Coronary artery (tissue), 2 donors: ENCODE data around the gene EPPIN.

Source experiments
- DNase-seq: peaks from one replicate; pipeline ENCODE4 v3.0.0-alpha.2; 2017; ENCODE audit warnings: low spot score
- H3K27ac ChIP-seq, 2 donors: fragments of 200-600 bp; sonication (generic); one replicate each; pipeline ENCODE4 v1.5.1; 2016 to 2019
- H3K4me3 ChIP-seq: fragments of 200-600 bp; sonication (generic); 2 replicates; pipeline ENCODE4 v1.5.1; 2016; ENCODE audit warnings: mild to moderate bottlenecking, moderate library complexity
- TF ChIP-seq, protein P1 (sequence below): fragments of 200-600 bp; sonication (generic); IDR thresholded peaks from one replicate; pipeline ENCODE4 v1.5.1; 2019; ENCODE audit warnings: antibody characterized with exemption

Gene EPPIN

DNA sequence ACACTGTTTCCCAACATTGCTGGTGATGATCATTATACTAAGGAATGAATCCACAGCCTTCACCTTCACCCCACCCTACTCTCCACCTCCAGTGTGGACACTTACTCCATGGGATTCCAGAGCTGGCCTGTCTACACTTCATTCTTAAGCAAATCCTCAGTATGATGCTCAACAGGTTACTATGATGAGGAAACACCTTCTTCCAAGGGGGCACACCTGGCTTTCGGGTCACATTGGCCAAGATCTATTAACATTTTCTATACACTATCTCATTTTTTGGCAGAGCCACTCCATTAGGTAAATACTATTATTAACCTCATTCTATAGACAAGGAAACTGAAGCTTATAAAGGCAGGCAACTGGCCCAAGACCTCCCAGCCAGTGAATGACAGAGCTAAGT, 8.0 kb upstream of the EPPIN start:
- no peak for DNase-seq
- Histone ChIP-seq H3K27ac (no peak overlapping the region), H3K4me3 (no peak overlapping the region)
- TF ChIP-seq, protein P1, sequence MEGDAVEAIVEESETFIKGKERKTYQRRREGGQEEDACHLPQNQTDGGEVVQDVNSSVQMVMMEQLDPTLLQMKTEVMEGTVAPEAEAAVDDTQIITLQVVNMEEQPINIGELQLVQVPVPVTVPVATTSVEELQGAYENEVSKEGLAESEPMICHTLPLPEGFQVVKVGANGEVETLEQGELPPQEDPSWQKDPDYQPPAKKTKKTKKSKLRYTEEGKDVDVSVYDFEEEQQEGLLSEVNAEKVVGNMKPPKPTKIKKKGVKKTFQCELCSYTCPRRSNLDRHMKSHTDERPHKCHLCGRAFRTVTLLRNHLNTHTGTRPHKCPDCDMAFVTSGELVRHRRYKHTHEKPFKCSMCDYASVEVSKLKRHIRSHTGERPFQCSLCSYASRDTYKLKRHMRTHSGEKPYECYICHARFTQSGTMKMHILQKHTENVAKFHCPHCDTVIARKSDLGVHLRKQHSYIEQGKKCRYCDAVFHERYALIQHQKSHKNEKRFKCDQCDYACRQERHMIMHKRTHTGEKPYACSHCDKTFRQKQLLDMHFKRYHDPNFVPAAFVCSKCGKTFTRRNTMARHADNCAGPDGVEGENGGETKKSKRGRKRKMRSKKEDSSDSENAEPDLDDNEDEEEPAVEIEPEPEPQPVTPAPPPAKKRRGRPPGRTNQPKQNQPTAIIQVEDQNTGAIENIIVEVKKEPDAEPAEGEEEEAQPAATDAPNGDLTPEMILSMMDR: no peak

DNA sequence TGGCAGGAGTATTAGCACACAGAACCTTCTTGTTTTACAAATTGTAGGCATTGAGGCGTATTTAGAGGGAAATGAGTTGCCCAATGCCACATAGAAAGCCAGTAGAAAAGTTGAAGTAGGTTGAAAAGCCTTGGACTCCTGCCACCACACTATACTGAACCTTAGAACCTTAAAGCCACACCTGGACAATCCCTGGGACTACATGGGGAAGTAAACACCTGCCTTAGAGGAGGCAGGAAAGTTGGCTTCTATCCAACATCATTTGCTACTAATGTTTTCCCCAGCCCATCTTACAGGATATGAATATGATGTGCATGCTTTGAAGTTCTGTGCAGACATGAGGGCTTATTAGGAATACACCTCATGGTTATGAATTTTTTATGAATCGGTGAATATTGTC, 5.3 kb upstream of the EPPIN start:
- TF ChIP-seq, protein P1: no peak
- H3K4me3 ChIP-seq: no peak overlapping the region
- DNase-seq: no peak
- no peak overlapping the region for H3K27ac ChIP-seq

DNA sequence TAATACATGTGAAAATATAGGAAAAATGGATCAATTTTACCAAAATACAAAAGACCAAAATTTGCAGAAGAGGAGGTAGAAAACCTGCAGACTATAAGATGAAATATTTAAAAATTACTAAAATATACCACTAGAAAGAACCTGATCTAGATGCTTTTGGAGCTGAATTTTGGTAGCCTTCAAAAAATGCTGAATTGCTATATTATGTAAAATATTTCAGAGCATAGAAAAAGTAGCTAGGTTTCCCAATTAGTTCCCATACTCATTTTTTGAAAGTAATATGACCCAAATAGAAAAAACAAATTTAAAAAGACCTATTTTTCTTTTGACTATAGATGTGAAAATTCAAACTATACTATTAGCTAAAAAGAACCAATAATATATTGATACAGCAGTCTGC, 3.6 kb upstream of the EPPIN start:
- TF ChIP-seq, protein P1: no peak
- DNase-seq: no peak
- no peak overlapping the region for H3K27ac ChIP-seq
- H3K4me3 ChIP-seq: no peak overlapping the region

DNA sequence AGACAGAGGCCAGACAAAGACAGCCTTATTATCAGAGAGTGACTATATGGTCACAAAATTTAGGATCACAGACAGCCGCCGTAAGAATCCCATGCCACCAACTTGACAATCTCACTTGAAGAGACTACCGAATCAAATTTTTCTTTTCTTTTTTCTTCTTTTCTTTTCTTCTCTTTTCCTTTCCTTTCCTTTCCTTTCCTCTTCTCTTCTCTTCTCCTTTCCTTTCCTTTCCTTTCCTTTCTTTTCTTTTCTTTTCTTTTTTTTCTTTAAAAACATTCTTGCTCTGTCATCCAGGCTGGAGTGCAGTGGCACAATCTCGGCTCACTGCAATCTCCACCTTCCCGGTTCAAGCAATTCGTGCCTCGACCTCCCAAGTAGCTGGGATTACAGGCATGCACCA, 1.2 kb upstream of the EPPIN start:
- TF ChIP-seq, protein P1: no peak

DNA sequence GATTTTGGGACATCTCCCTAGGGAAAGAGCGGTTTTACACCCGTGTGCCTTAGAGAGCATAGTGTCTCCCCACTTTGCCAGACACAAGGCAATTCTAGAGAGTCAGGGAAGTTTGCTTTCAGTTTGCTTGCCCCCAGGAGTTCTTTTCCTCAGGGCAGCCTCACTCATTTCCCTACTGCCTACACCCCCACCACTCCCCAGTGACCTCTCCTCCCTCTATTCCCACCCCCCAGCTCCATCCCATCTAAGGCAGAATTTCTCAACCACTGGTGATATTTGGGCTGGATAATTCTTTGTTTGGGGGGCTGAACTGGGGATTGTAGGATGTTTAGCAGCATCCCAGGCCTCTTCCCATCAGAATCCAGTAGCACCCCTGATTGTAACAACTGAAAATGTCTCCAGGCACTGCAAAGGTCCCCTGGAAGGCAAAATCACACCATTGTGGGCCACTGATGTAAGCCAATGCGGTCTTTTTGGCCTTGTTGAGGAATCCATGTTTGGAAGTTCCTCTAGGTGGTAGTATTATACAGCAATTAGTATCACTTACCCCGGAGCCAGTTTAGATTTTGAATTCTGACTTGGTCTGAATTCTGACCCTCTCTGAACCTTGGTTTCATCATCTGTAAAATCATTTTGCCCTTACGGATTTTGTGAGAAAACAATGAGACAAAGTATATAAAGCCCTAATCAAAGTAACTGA, 1.3 kb downstream of the EPPIN start:
- H3K27ac ChIP-seq: no peak overlapping the region

More for the DNA sequence above, 1.2 kb upstream of the EPPIN start:
- no peak overlapping the region for H3K27ac ChIP-seq
- no peak for DNase-seq
- H3K4me3 ChIP-seq: no peak overlapping the region

DNA sequence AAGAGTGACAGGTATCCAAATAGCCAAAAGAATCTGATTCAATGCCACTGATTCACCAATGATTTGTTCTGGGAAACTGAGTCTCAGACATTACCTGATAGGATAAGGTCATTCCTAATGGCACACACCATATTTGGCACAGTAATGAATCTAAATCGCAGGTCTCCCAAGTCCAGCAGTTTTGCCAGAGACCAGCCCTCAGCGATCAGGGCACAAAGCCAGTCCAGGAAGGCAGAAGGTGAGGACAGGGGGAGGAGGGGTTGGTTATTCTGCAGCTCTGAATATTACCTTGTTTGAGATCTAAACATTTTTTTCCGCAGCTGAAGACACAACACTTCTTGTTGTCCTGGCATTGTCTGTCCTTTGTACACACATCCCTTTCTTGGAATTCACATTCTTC, 1.9 kb downstream of the EPPIN start:
- Histone ChIP-seq H3K4me3 (no peak overlapping the region), H3K27ac (no peak overlapping the region)
- TF ChIP-seq, protein P1: no peak
- no peak for DNase-seq

More for the DNA sequence above, 1.3 kb downstream of the EPPIN start:
- TF ChIP-seq, protein P1: no peak
- H3K4me3 ChIP-seq: no peak overlapping the region
- DNase-seq: no peak

DNA sequence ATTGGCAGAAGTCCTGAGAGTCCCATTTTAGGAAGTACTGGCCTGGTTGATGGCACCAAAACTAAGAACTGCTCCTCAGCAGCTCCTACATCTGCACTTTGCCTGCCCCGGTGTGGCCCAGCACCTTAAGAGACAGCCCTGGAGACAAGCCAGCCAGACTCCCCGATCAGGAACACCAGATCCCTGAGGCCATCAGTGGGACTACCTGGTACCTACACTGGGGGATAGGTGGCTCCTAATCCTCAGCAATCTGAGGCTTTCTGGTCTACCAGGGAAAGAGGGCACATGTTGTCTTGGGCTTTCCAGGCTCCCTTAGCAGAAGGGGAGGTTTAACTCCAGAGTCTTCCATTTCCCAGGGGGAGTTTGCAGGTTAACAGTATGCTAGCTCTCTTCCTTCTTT, 7.8 kb downstream of the EPPIN start, which contains the start of gene WFDC6:
TSS of gene WFDC6 (minus strand) at position 101 of the 400 bp plus-strand sequence. CDS start at position 26, 75 bp downstream.
- TF ChIP-seq, protein P1: no peak
- no peak within 1 kb of the TSS for H3K4me3 ChIP-seq
- H3K27ac ChIP-seq: no peak within 1 kb of the TSS
- DNase-seq: no peak
